K562 (cell line): ENCODE results near the gene SPAG9. TPM values are rescaled to one million over a fixed set of nuclear protein-coding genes. Genes with fewer than 3 reads are reported as not detected.

Experiments used
- ARNT ChIP-seq, 2 experiments: fragments of 450-650 bp; IDR thresholded peaks; 2 replicates each; pipeline ENCODE4 v1.6.1; 2016; ENCODE audit warnings: mild to moderate bottlenecking in 1 of 2
- CHD7 ChIP-seq: fragments of 200-600 bp; sonication (generic); IDR thresholded peaks from one replicate; pipeline ENCODE4 v1.6.1; 2012; ENCODE audit warnings: mild to moderate bottlenecking, low read depth, low read length, inconsistent platforms
- CTCFL ChIP-seq: IDR thresholded peaks from 2 replicates; pipeline ENCODE4 v1.6.1; 2011; ENCODE audit warnings: borderline replicate concordance, low read depth, mild to moderate bottlenecking, moderate library complexity, low read length; ENCODE audit not compliant: insufficient read depth, poor library complexity, severe bottlenecking
- EGR1 ChIP-seq: fragments of 450-650 bp; conservative IDR thresholded peaks from 2 replicates; pipeline ENCODE4 v1.6.1; 2017; ENCODE audit warnings: mild to moderate bottlenecking
- EWSR1 ChIP-seq: fragments of 450-650 bp; IDR thresholded peaks from 2 replicates; pipeline ENCODE4 v1.6.1; 2018; ENCODE audit warnings: borderline replicate concordance, mild to moderate bottlenecking, low read depth, moderate library complexity; ENCODE audit not compliant: partially characterized antibody
- HMG20B ChIP-seq: fragments of 250-450 bp; sonication (Bioruptor Pico); IDR thresholded peaks from 2 replicates; pipeline ENCODE4 v1.5.0; 2021; ENCODE audit warnings: mild to moderate bottlenecking
- MIER1 ChIP-seq: fragments of 450-650 bp; IDR thresholded peaks from 2 replicates; pipeline ENCODE4 v1.6.1; 2016; ENCODE audit warnings: antibody characterized with exemption, mild to moderate bottlenecking, low read depth
- MTF1 ChIP-seq: fragments of 250-450 bp; sonication (Bioruptor Pico); IDR thresholded peaks from 2 replicates; pipeline ENCODE4 v1.9.0; 2021; ENCODE audit warnings: moderate library complexity, mild to moderate bottlenecking, inconsistent platforms, borderline replicate concordance
- NR2F6 ChIP-seq: fragments of 450-650 bp; formaldehyde crosslinking; IDR thresholded peaks from 2 replicates; pipeline ENCODE4 v1.4.0; 2020; ENCODE audit warnings: mild to moderate bottlenecking
- NR4A1 ChIP-seq, 2 experiments: fragments of 250-450 bp in 1 of 2; fragments of 450-650 bp in 1 of 2; sonication (Bioruptor Pico) in 1 of 2; IDR thresholded peaks; 2 replicates each; pipeline versions ENCODE4 v1.4.0 to v1.6.1; 2016 to 2020; ENCODE audit warnings: mild to moderate bottlenecking in 2 of 2, missing compliant biosample characterization in 1 of 2, missing genetic modification characterization in 1 of 2, moderate library complexity in 1 of 2
- ZBTB17 ChIP-seq: fragments of 450-650 bp; formaldehyde crosslinking; IDR thresholded peaks from 2 replicates; pipeline ENCODE4 v1.4.0; 2020; ENCODE audit warnings: mild to moderate bottlenecking
- ZNF165 ChIP-seq: fragments of 250-450 bp; sonication (Bioruptor Pico); IDR thresholded peaks from 2 replicates; pipeline ENCODE4 v1.4.0; 2020; ENCODE audit warnings: borderline replicate concordance
- ZNF23 ChIP-seq: fragments of 250-450 bp; sonication (Bioruptor Pico); IDR thresholded peaks from 2 replicates; pipeline ENCODE4 v1.4.0; 2020; ENCODE audit warnings: mild to moderate bottlenecking
- ZSCAN29 ChIP-seq: fragments of 450-650 bp; IDR thresholded peaks from 2 replicates; pipeline ENCODE4 v1.6.1; 2017
- polyA plus RNA-seq, 8 experiments: library from polyadenylated mRNA; depleted of rRNA in 4 of 8; stranded (reverse) in 5 of 8; unstranded in 3 of 8; fragments of >200 nt; fragmentation: Nextera tagmentation in 2 of 8; fragmentation: Illumina TruSeq in 1 of 8; extraction: Ambion mirVana in 2 of 8; extraction: Trizol in 1 of 8; gene quantifications; 2 replicates each; pipeline versions ENCODE4 v1.2.1 to v1.2.3, GENCODE V29; 2011 to 2014; ENCODE audit warnings: inconsistent platforms in 1 of 8, missing spikeins in 1 of 8
- total RNA-seq, 7 experiments: library from RNA; depleted of rRNA in 6 of 7; stranded (reverse); fragments of >200 nt in 6 of 7; fragmentation: Illumina TruSeq in 2 of 7; extraction: Trizol in 2 of 7; gene quantifications; 2 replicates each; pipeline versions ENCODE4 v1.2.1 to v1.2.3, GENCODE V29; 2011 to 2021; ENCODE audit warnings: low replicate concordance in 1 of 7

The SPAG9 gene
- total and polyA plus RNA-seq, 9 of the 15 experiments (the other 6 are each of a cell fraction or from before 2014, with no cell fraction given) = 12.2 to 99.2 (median 58.2) TPM

GRCh38 chr17:50949989-50950877 lies 170.4 kb downstream of the SPAG9 start (continued):
- TF ChIP-seq NR4A1 (CRISPR knock-in tag; IDR thresholded peaks at IDR 0.05) = no peak; the same call in 1 of the 2 replicates
- TF ChIP-seq NR4A1 (tag; IDR thresholded peaks at IDR 0.05) = no peak; the same call in none of the 2 replicates
- no peak for TF ChIP-seq MTF1 (CRISPR knock-in tag)
- TF ChIP-seq CHD7 = no peak
- no peak for TF ChIP-seq EWSR1
- no peak for TF ChIP-seq CTCFL
- TF ChIP-seq ZNF165 (CRISPR knock-in tag) = no peak
- TF ChIP-seq ZNF23 (CRISPR knock-in tag) = no peak
- TF ChIP-seq ZSCAN29 = no peak
- TF ChIP-seq MIER1 = no peak; the same call in 1 of the 2 replicates
- TF ChIP-seq HMG20B = no peak
- 0 out of 4 replicates have a peak, but pooled peaks of 1 of the 2 experiments have one; percentile 63 for TF ChIP-seq ARNT (IDR thresholded peaks at IDR 0.05)
- TF ChIP-seq EGR1 = no peak
- TF ChIP-seq NR2F6 (CRISPR knock-in tag) = no peak
- peak; percentile 61; the same call in 1 of the 2 replicates for TF ChIP-seq ZBTB17 (CRISPR knock-in tag)
